SK-N-SH (cell line): ENCODE data around the gene RET.

Experiments
- CTCF ChIP-seq: fragments of 200-600 bp; sonication (generic); IDR thresholded peaks from 2 replicates; pipeline ENCODE4 v1.6.1; 2017; ENCODE audit warnings: antibody characterized with exemption, mild to moderate bottlenecking, moderate library complexity
- GABPA ChIP-seq: IDR thresholded peaks from 2 replicates; pipeline ENCODE4 v1.4.0; 2012; ENCODE audit warnings: low read depth, mild to moderate bottlenecking
- POLR2AphosphoS5 ChIP-seq: IDR thresholded peaks from 2 replicates; pipeline ENCODE4 v1.6.1; 2012; ENCODE audit warnings: low read depth, low read length
- REST ChIP-seq: IDR thresholded peaks from 2 replicates; pipeline ENCODE4 v1.6.1; 2012; ENCODE audit warnings: mild to moderate bottlenecking, low read depth, low read length, moderate library complexity
- TCF12 ChIP-seq: IDR thresholded peaks from 2 replicates; pipeline ENCODE4 v1.4.0; 2012

GRCh38 chr10:43065761-43066160 lies 11.1 kb upstream of the RET start:
- TF ChIP-seq GABPA (no peak), POLR2AphosphoS5 (no peak), CTCF (no peak), REST (no peak), TCF12 (no peak)
